Skeletal muscle tissue (tissue), 4 donors: ENCODE results near the gene SLC5A6. TPM values are rescaled to one million over a fixed set of nuclear protein-coding genes. Genes with fewer than 3 reads are reported as not detected.

Source experiments
- H3K27ac ChIP-seq: one replicate; pipeline ENCODE4 v1.7.0; 2013; ENCODE audit warnings: mild to moderate bottlenecking, low read depth, low read length, inconsistent platforms
- H3K27me3 ChIP-seq, 3 donors: one replicate each; pipeline ENCODE4 v1.7.0; 2013; ENCODE audit warnings: low read length in 3 of 3; ENCODE audit not compliant: control insufficient read depth in 3 of 3, insufficient read depth in 3 of 3
- H3K36me3 ChIP-seq, 3 donors: one replicate each; pipeline ENCODE4 v1.7.0; 2013; ENCODE audit warnings: low read length in 3 of 3; ENCODE audit not compliant: control insufficient read depth in 3 of 3, insufficient read depth in 3 of 3
- H3K4me1 ChIP-seq, 3 donors: one replicate each; pipeline ENCODE4 v1.7.0; 2013; ENCODE audit warnings: low read length in 3 of 3, mild to moderate bottlenecking in 3 of 3; ENCODE audit not compliant: control insufficient read depth in 3 of 3, insufficient read depth in 3 of 3
- H3K4me3 ChIP-seq, 3 donors: one replicate each; pipeline ENCODE4 v1.7.0; 2013; ENCODE audit warnings: low read length in 3 of 3
- H3K9ac ChIP-seq, 3 donors: one replicate each; pipeline ENCODE4 v1.7.0; 2013; ENCODE audit warnings: low read length in 3 of 3, mild to moderate bottlenecking in 3 of 3, moderate library complexity in 2 of 3, low read depth in 1 of 3
- H3K9me3 ChIP-seq, 3 donors: one replicate each; pipeline ENCODE4 v1.7.0; 2013; ENCODE audit warnings: low read length in 3 of 3; ENCODE audit not compliant: control insufficient read depth in 3 of 3
- total RNA-seq: library from RNA; depleted of rRNA; stranded (reverse); fragments of >200 nt; gene quantifications from one replicate; pipeline ENCODE4 v1.2.3, GENCODE V29; 2014
- donor health status: Osteomylitis.

SLC5A6 gene
- total RNA-seq, 1 donor from 2014 or later: 7.8 TPM

GRCh38 chr2:27220091-27220490 is 8.0 kb upstream of the SLC5A6 start:
- H3K4me1 ChIP-seq: peaks cover 0 to 10% (median 9%) of the 10 kb centered on the region in 3 donors
- H3K36me3 ChIP-seq: peaks cover 36 to 76% (median 52%) of the 10 kb centered on the region in 3 donors

GRCh38 chr2:27219091-27219490 is 7.0 kb upstream of the SLC5A6 start:
- no peak overlapping the region for H3K27ac ChIP-seq
- peaks cover 0 to 10% (median 9%) of the 10 kb centered on the region in 3 donors for H3K4me1 ChIP-seq
- no peaks in the 10 kb centered on the region for H3K27me3 ChIP-seq
- H3K9ac ChIP-seq: no peak overlapping the region
- peaks cover 27 to 69% (median 43%) of the 10 kb centered on the region in 3 donors for H3K36me3 ChIP-seq
- no peak overlapping the region for H3K4me3 ChIP-seq
- H3K9me3 ChIP-seq: no peaks in the 10 kb centered on the region

More at GRCh38 chr2:27220091-27220490, 8.0 kb upstream of the SLC5A6 start:
- Histone ChIP-seq H3K27me3 (no peaks in the 10 kb centered on the region), H3K27ac (no peak overlapping the region), H3K4me3 (no peak overlapping the region), H3K9ac (no peak overlapping the region), H3K9me3 (no peaks in the 10 kb centered on the region)

- no peak overlapping the region for H3K4me3 ChIP-seq
Observed at GRCh38 chr2:27218614-27219013, 6.5 kb upstream of the SLC5A6 start.

GRCh38 chr2:27217173-27218121 is 5.4 kb upstream of the SLC5A6 start, which contains the start of gene CAD:
Gene CAD, plus strand, starts transcription at chr2:27217369. Its CDS starts 183 bp downstream, at chr2:27217552.
- peak within 1 kb of the TSS; percentile 66 to 75 (median 67) for H3K9ac ChIP-seq

More at GRCh38 chr2:27218614-27219013, 6.5 kb upstream of the SLC5A6 start:
- Histone ChIP-seq H3K4me1 (peaks cover under 1 to 10% (median 10%) of the 10 kb centered on the region in 3 donors), H3K27ac (no peak overlapping the region), H3K27me3 (no peaks in the 10 kb centered on the region), H3K36me3 (peaks cover 24 to 64% (median 40%) of the 10 kb centered on the region in 3 donors), H3K9ac (no peak overlapping the region), H3K9me3 (no peaks in the 10 kb centered on the region)

GRCh38 chr2:27216416-27217137 is 4.5 kb upstream of the SLC5A6 start:
- Histone ChIP-seq H3K27me3 (no peaks in the 10 kb centered on the region), H3K27ac (no peak overlapping the region), H3K4me1 (peaks cover 10 to 23% (median 20%) of the 10 kb centered on the region in 3 donors), H3K9me3 (no peaks in the 10 kb centered on the region), H3K4me3 (peak overlapping the region; percentile 13 to 82 (median 60)), H3K9ac (peak overlapping the region; percentile 20 to 75 (median 22)), H3K36me3 (peaks cover 12 to 45% (median 23%) of the 10 kb centered on the region in 3 donors)

More at GRCh38 chr2:27217173-27218121, 5.4 kb upstream of the SLC5A6 start, which contains the start of gene CAD:
- peak within 1 kb of the TSS; percentile 49 for H3K27ac ChIP-seq
- H3K9me3 ChIP-seq: no peaks in the 10 kb centered on the region
- H3K4me3 ChIP-seq: peak within 1 kb of the TSS; percentile 75 to 82 (median 76)
- peaks cover 10 to 22% (median 20%) of the 10 kb centered on the region in 3 donors for H3K4me1 ChIP-seq
- H3K27me3 ChIP-seq: no peaks in the 10 kb centered on the region
- peaks cover 17 to 53% (median 30%) of the 10 kb centered on the region in 3 donors for H3K36me3 ChIP-seq

- Histone ChIP-seq H3K4me1 (peaks cover 17 to 30% (median 26%) of the 10 kb centered on the region in 3 donors), H3K27me3 (no peaks in the 10 kb centered on the region), H3K36me3 (peaks cover 7 to 32% (median 15%) of the 10 kb centered on the region in 3 donors), H3K27ac (no peak overlapping the region), H3K9me3 (no peaks in the 10 kb centered on the region), H3K9ac (no peak overlapping the region), H3K4me3 (no peak overlapping the region)
Observed at GRCh38 chr2:27214941-27215340, 2.9 kb upstream of the SLC5A6 start.

- H3K9me3 ChIP-seq: no peaks in the 10 kb centered on the region
- H3K9ac ChIP-seq: peak overlapping the region; percentile 97 to 100 (median 99)
- no peaks in the 10 kb centered on the region for H3K27me3 ChIP-seq
- H3K4me3 ChIP-seq: peak overlapping the region; percentile 88 to 96 (median 89)
- peaks cover 17 to 36% (median 25%) of the 10 kb centered on the region in 3 donors for H3K36me3 ChIP-seq
- H3K4me1 ChIP-seq: peaks cover 17 to 27% (median 21%) of the 10 kb centered on the region in 3 donors
- H3K27ac ChIP-seq: peak overlapping the region; percentile 98
Observed at GRCh38 chr2:27212626-27213471, 781 bp upstream of the SLC5A6 start.

- H3K27ac ChIP-seq: peak overlapping the region; percentile 98
- peak overlapping the region; percentile 77 to 85 (median 80) for H3K9ac ChIP-seq
- peaks cover 32 to 46% (median 35%) of the 10 kb centered on the region in 3 donors for H3K36me3 ChIP-seq
Observed at GRCh38 chr2:27211241-27211942, 676 bp downstream of the SLC5A6 start.

More at GRCh38 chr2:27211241-27211942, 676 bp downstream of the SLC5A6 start:
- Histone ChIP-seq H3K4me1 (peaks cover 16 to 21% (median 17%) of the 10 kb centered on the region in 3 donors), H3K9me3 (no peaks in the 10 kb centered on the region), H3K4me3 (peak overlapping the region; percentile 88 to 96 (median 88)), H3K27me3 (no peaks in the 10 kb centered on the region)
